Common myeloid progenitor, CD34-positive (primary cell): Measurements from ENCODE around the gene CRISPLD2.

Experiments used
- CTCF ChIA-PET: fragments of 350-600 bp; sonication (Branson Sonifier 250); formaldehyde crosslinking; loops from one replicate; lab custom pipeline; 2021; ENCODE audit warnings: antibody characterized with exemption; lab: Charles Lee
- POLR2A ChIA-PET: fragments of 350-600 bp; sonication (Branson Sonifier 250); formaldehyde crosslinking; loops from one replicate; lab custom pipeline; 2021; ENCODE audit warnings: antibody characterized with exemption; lab: Charles Lee
- DNase-seq, 3 donors: peaks; one replicate each; pipeline versions ENCODE4 v3.0.0 to v3.0.0-alpha.2; 2013
- H3K27ac ChIP-seq, 2 experiments: 1 replicate in 1 of 2; 2 replicates in 1 of 2; pipeline ENCODE4 v1.7.0; 2013; ENCODE audit warnings: inconsistent platforms in 2 of 2, low read length in 2 of 2, mild to moderate bottlenecking in 2 of 2, low read depth in 1 of 2, moderate library complexity in 1 of 2; ENCODE audit not compliant: severe bottlenecking in 2 of 2, insufficient read depth in 1 of 2, poor library complexity in 1 of 2
- H3K27me3 ChIP-seq, 5 experiments: replicated peaks in 2 of 5; 1 replicate in 3 of 5; 2 replicates in 2 of 5; pipeline versions ENCODE4 v1.6.1 to v1.7.0; 2013; ENCODE audit warnings: low read length in 4 of 5, mild to moderate bottlenecking in 2 of 5, moderate library complexity in 2 of 5, inconsistent platforms in 1 of 5; ENCODE audit not compliant: insufficient read depth in 5 of 5, control insufficient read depth in 4 of 5
- H3K36me3 ChIP-seq, 4 experiments: 1 replicate in 2 of 4; 2 replicates in 2 of 4; pipeline versions ENCODE4 v1.6.1 to v1.7.0; 2013; ENCODE audit warnings: low read length in 3 of 4, control low read depth in 1 of 4, mild to moderate bottlenecking in 1 of 4; ENCODE audit not compliant: control insufficient read depth in 4 of 4, insufficient read depth in 4 of 4
- H3K4me1 ChIP-seq, 4 experiments: 1 replicate in 3 of 4; 2 replicates in 1 of 4; pipeline versions ENCODE4 v1.6.1 to v1.7.1; 2013; ENCODE audit warnings: low read length in 3 of 4, mild to moderate bottlenecking in 3 of 4, control low read depth in 1 of 4, inconsistent platforms in 1 of 4, moderate library complexity in 1 of 4; ENCODE audit not compliant: control insufficient read depth in 4 of 4, insufficient read depth in 4 of 4; ENCODE audit errors: control extremely low read depth in 1 of 4
- H3K4me3 ChIP-seq, 7 experiments: 1 replicate in 4 of 7; 2 replicates in 3 of 7; pipeline versions ENCODE4 v1.5.1 to v1.7.0; 2013; ENCODE audit warnings: mild to moderate bottlenecking in 7 of 7, low read length in 6 of 7, moderate library complexity in 6 of 7, inconsistent platforms in 2 of 7, low read depth in 2 of 7, control low read depth in 1 of 7; ENCODE audit not compliant: insufficient read depth in 4 of 7, control insufficient read depth in 1 of 7; ENCODE audit errors: extremely low read depth in 1 of 7
- H3K9me3 ChIP-seq, 5 experiments: 1 replicate in 4 of 5; 2 replicates in 1 of 5; pipeline versions ENCODE4 v1.6.1 to v1.7.1; 2013; ENCODE audit warnings: low read length in 4 of 5, mild to moderate bottlenecking in 2 of 5, inconsistent platforms in 1 of 5, low read depth in 1 of 5, moderate library complexity in 1 of 5; ENCODE audit not compliant: control insufficient read depth in 4 of 5, insufficient read depth in 2 of 5; ENCODE audit errors: control extremely low read depth in 1 of 5
- WGBS: methylation state at CpG from one replicate; pipeline ENCODE4 v1.1.5; 2013; ENCODE audit not compliant: insufficient coverage; 5-methylcytosine and 5-hydroxymethylcytosine counted together

CRISPLD2 gene

DNA sequence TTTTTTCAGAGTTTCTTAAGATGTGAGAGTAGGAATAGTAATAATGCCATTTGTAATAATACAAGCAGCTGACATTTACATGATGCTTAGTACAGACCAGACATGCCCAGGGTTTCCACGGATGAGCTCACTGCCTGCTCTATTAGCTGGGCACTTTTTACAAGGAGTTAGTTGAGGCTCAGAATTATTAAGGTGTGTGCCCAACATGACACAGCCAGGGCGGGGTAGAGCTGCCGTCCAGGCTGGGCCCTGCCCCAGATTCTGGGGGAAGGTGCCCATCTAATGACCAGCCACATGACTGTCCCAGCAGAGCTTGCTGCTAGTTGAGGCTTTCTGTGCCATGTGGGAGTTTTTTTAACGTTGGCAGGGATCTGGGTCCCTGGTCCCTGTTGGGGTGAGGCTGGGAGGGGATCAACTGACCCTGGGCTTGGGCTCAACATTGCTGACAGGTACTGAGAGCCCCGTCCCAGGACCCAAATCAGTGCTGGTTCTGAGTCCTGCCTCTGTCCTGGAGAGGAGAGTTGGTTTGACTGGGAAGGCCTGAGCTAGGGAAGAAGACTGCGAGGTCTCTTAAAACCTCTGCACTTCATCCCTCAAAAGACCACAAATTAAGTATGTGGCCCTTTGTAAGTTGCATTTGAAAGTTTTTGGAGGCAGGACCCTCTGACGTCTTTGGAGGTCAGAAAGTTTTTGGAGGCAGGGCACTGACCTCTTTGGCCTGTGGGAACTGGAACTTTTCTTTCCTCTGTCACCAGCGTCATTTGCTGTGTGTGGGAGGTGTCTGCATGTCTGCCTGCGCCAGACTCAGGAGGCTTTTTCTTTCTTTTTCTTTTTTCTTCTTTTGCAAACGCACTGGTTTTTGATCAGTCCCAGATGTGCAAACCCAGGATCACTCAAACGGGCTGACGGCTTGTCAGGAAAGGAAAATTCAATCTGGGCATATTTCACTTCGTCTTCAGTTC lies 2.2 kb downstream of the CRISPLD2 start:
- WGBS, result 89% methylated on average over 10 of the region's 13 CpGs
- no peak overlapping the region for H3K27ac ChIP-seq
- H3K4me3 ChIP-seq, result no peak overlapping the region
- peaks cover 0 to 48% (median 24%) of the 10 kb centered on the region in 5 experiments for H3K27me3 ChIP-seq
- no peak for DNase-seq
- ChIA-PET CTCF (interaction anchor here (1.1 to 1.2 kb wide), 2 partner anchors 18 to 63 kb away, joined by 3 read pairs; no protein-coding TSS in a partner anchor), POLR2A (interaction anchor here (0.7 kb wide), 1 partner anchor 45 kb away, joined by 3 read pairs; no protein-coding TSS in a partner anchor)
- H3K36me3 ChIP-seq, result no peaks in the 10 kb centered on the region
- H3K4me1 ChIP-seq, result peaks cover 0 to 12% (median 11%) of the 10 kb centered on the region in 4 experiments
- no peaks in the 10 kb centered on the region for H3K9me3 ChIP-seq

DNA sequence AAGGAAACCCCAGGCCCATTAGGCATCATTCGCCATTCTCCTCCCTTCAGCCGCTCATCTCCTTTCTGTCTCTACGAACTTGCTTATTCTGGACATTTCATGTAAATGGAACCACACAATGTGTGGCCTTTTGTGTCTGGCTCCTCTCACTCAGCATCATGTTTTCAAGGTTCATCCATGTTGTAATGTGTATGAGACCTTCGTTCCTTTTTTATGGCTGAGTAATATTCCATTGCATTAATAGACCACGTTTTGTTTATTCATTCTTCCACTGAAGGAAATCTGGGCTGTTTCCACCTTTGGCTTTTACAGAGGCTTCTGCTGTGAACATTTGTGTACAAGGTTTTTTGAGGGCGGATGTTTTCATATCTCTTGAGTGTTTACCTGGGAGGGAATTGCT lies 3.2 kb downstream of the CRISPLD2 start:
- no peak overlapping the region for H3K27ac ChIP-seq
- H3K9me3 ChIP-seq, result no peaks in the 10 kb centered on the region
- ChIA-PET POLR2A (no interaction called here), CTCF (no interaction called here)
- peaks cover 0 to 12% (median 11%) of the 10 kb centered on the region in 4 experiments for H3K4me1 ChIP-seq
- 100% methylated on average over 3 of the region's 6 CpGs for WGBS
- H3K4me3 ChIP-seq, result no peak overlapping the region
- no peak for DNase-seq
- peaks cover 0 to 43% (median 24%) of the 10 kb centered on the region in 5 experiments for H3K27me3 ChIP-seq
- H3K36me3 ChIP-seq, result no peaks in the 10 kb centered on the region

DNA sequence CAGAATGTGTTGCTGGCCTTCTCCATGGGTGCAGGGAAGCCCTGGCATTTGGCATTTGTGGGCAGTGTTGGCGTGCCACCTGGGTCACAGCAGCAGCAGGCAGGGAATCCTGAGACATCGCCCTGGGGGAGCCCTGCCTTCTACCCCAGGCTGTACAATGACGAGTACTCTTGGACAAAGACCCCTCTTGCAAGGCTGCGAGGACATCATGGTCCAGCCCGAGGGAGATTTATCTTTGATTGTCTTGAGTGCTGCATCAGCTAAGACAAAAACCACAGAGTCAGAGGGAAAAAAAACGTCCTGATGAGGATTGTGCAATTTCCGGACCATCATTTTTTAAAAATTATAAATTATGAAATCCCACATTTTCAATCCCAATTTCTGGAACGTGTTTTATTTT lies 3.7 kb downstream of the CRISPLD2 start:
- H3K27ac ChIP-seq, result no peak overlapping the region
- WGBS, result 90% methylated on average over 5 of the region's 8 CpGs
- no peak for DNase-seq

DNA sequence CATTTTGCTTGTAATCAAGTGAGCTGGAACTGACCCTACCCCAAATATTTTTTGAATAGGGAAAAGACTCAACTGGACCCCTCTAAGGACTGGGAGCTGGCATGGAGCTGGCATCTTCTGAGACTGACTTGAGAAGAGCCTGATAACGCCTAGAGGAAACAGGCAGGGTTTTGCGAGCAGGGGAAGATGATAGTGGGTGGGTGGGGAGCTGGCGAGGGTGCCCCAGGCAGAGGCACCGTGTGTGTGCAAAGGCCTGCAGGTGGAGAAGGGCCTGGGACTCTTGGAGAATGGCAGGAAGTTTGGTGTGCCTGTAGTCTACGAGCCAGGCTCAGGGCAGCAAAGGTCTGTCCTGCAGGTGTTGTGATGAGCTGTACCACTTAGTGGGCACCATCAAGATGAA lies 4.1 kb downstream of the CRISPLD2 start:
- POLR2A ChIA-PET, result no interaction called here
- H3K27ac ChIP-seq, result no peak overlapping the region
- H3K9me3 ChIP-seq, result no peaks in the 10 kb centered on the region
- H3K4me3 ChIP-seq, result no peak overlapping the region
- peaks cover 0 to 39% (median 23%) of the 10 kb centered on the region in 5 experiments for H3K27me3 ChIP-seq
- peaks cover 0 to 12% (median 11%) of the 10 kb centered on the region in 4 experiments for H3K4me1 ChIP-seq
- H3K36me3 ChIP-seq, result no peaks in the 10 kb centered on the region
- CTCF ChIA-PET, result no interaction called here
- DNase-seq, result no peak
- WGBS, result 63% methylated on average over 5 of the region's 5 CpGs

More for the DNA sequence above, 3.7 kb downstream of the CRISPLD2 start:
- Histone ChIP-seq H3K9me3 (no peaks in the 10 kb centered on the region), H3K27me3 (peaks cover 0 to 43% (median 25%) of the 10 kb centered on the region in 5 experiments), H3K36me3 (no peaks in the 10 kb centered on the region), H3K4me1 (peaks cover 0 to 12% (median 11%) of the 10 kb centered on the region in 4 experiments), H3K4me3 (no peak overlapping the region)
- CTCF ChIA-PET, result no interaction called here
- POLR2A ChIA-PET, result no interaction called here

DNA sequence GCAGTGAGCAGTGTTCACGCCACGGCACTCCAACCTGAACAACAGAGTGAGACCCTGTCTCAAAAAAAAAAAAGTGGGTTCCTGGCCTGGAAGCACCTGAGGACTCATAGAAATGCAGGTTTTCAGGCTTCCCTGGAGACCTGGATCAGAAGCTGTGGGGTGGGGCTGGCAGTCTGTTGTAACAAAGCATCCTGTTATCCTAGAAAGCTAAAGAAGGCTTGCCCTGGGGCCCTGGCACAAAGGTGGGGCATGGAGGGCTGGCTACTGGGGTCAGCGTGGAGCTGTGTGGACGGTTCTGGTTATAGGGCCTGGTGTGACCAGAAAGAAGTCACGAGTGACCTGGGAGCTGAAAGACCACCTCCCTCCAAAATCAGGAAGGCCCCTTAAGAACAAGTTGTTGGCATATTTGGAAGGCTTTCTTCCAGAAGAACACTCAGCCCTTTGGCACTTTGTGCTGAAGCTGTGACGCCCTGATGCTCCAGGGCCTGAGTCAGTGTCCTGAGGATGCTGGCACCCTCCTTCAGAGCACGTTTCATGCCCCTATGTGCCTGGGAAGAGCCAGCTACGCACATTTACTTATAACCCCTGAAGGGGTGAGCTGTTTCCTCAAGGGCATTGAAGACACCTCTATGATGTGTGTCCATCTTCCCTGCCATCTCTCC lies 6.2 kb downstream of the CRISPLD2 start:
- no peak overlapping the region for H3K27ac ChIP-seq
- POLR2A ChIA-PET, result interaction anchor here (0.6 kb wide), 1 partner anchor 236 kb away, joined by 4 read pairs; no protein-coding TSS in a partner anchor

DNA sequence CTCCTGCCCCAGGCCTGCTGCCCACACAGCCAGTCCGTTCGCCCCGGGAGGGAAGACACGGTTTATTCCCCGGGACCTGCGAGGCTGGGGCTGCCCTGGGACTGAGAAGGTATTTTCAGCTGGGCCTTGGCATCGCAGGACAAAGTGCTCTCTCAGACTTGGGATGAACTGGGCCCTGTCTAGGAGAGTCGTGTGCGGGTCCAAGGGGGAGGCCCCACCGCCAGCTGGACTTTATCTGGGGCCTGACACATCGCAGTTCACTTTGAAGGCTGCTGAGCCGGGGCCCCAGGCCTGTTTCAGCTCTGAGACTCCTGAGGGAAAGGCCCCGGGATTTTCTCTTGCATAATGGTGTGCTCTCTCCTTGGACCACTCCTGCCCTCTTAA lies 6.8 kb downstream of the CRISPLD2 start:
- Histone ChIP-seq H3K4me3 (no peak overlapping the region), H3K9me3 (no peaks in the 10 kb centered on the region), H3K4me1 (no peaks in the 10 kb centered on the region), H3K27ac (no peak overlapping the region), H3K27me3 (peaks cover 0 to 24% (median 11%) of the 10 kb centered on the region in 5 experiments), H3K36me3 (no peaks in the 10 kb centered on the region)
- 95% methylated on average over 13 of the region's 13 CpGs for WGBS
- no peak for DNase-seq
- ChIA-PET CTCF (interaction anchor here (0.8 to 1.4 kb wide), 3 partner anchors 12 to 126 kb away, joined by 3 to 4 read pairs (median 3); no protein-coding TSS in a partner anchor), POLR2A (no interaction called here)

More for the DNA sequence above, 6.2 kb downstream of the CRISPLD2 start:
- H3K36me3 ChIP-seq, result no peaks in the 10 kb centered on the region
- no peaks in the 10 kb centered on the region for H3K9me3 ChIP-seq
- peaks cover 0 to 29% (median 11%) of the 10 kb centered on the region in 5 experiments for H3K27me3 ChIP-seq
- H3K4me1 ChIP-seq, result no peaks in the 10 kb centered on the region
- no peak overlapping the region for H3K4me3 ChIP-seq
- CTCF ChIA-PET, result interaction anchor here (0.6 to 1.4 kb wide), 5 partner anchors 13 to 127 kb away, joined by 3 to 4 read pairs (median 3); no protein-coding TSS in a partner anchor
- DNase-seq, result no peak
- 90% methylated on average over 7 of the region's 8 CpGs for WGBS
